ENCODE data around the gene RAP1GAP.

Gene RAP1GAP

GRCh38 chr1:21664806-21665588 lies 4.2 kb downstream of the RAP1GAP start:
- Histone ChIP-seq H3K9me3 (ENCODE audit: severe bottlenecking) (no peaks in the 10 kb centered on the region), H3K4me3 (ENCODE audit: low read depth, low read length) (no peak overlapping the region), H3K27ac (no peak overlapping the region), H3K36me3 (peaks cover 5% of the 10 kb centered on the region), H3K27me3 (ENCODE audit: insufficient read depth, low read depth, severe bottlenecking) (no peaks in the 10 kb centered on the region)
- no peak for TF ChIP-seq CTCF (IDR thresholded peaks at IDR 0.05; ENCODE audit: low read depth, low read length)
- no peak for DNase-seq

GRCh38 chr1:21663951-21664805 lies 5.0 kb downstream of the RAP1GAP start:
- Histone ChIP-seq H3K27me3 (ENCODE audit: insufficient read depth, low read depth, severe bottlenecking) (no peaks in the 10 kb centered on the region), H3K9me3 (ENCODE audit: severe bottlenecking) (no peaks in the 10 kb centered on the region), H3K4me3 (ENCODE audit: low read depth, low read length) (no peak overlapping the region), H3K27ac (no peak overlapping the region), H3K36me3 (peaks cover 5% of the 10 kb centered on the region)
- DNase-seq: peak; percentile 57
- no peak for TF ChIP-seq CTCF (IDR thresholded peaks at IDR 0.05; ENCODE audit: low read depth, low read length)

GRCh38 chr1:21663248-21663950 lies 5.8 kb downstream of the RAP1GAP start:
- H3K4me3 ChIP-seq (ENCODE audit: low read depth, low read length): no peak overlapping the region
- no peaks in the 10 kb centered on the region for H3K9me3 ChIP-seq (ENCODE audit: severe bottlenecking)
- H3K27me3 ChIP-seq (ENCODE audit: insufficient read depth, low read depth, severe bottlenecking): no peaks in the 10 kb centered on the region
- H3K36me3 ChIP-seq: peaks cover 5% of the 10 kb centered on the region
- 0 out of 2 replicates have a peak, but pooled peaks have one; percentile 35 for TF ChIP-seq CTCF (IDR thresholded peaks at IDR 0.05; ENCODE audit: low read depth, low read length)
- DNase-seq: peak; percentile 48
- no peak overlapping the region for H3K27ac ChIP-seq

GRCh38 chr1:21662426-21663247 lies 6.5 kb downstream of the RAP1GAP start:
- TF ChIP-seq CTCF (IDR thresholded peaks at IDR 0.05; ENCODE audit: low read depth, low read length): no peak
- no peak for DNase-seq
- H3K27me3 ChIP-seq (ENCODE audit: insufficient read depth, low read depth, severe bottlenecking): no peaks in the 10 kb centered on the region

GRCh38 chr1:21661886-21662285 lies 7.3 kb downstream of the RAP1GAP start:
- TF ChIP-seq CTCF (IDR thresholded peaks at IDR 0.05; ENCODE audit: low read depth, low read length): no peak
- no peak for DNase-seq
- Histone ChIP-seq H3K27me3 (ENCODE audit: insufficient read depth, low read depth, severe bottlenecking) (no peaks in the 10 kb centered on the region), H3K27ac (no peak overlapping the region), H3K4me3 (ENCODE audit: low read depth, low read length) (no peak overlapping the region), H3K9me3 (ENCODE audit: severe bottlenecking) (no peaks in the 10 kb centered on the region), H3K36me3 (no peaks in the 10 kb centered on the region)

More at GRCh38 chr1:21662426-21663247, 6.5 kb downstream of the RAP1GAP start:
- H3K9me3 ChIP-seq (ENCODE audit: severe bottlenecking): no peaks in the 10 kb centered on the region
- H3K27ac ChIP-seq: no peak overlapping the region
- H3K4me3 ChIP-seq (ENCODE audit: low read depth, low read length): no peak overlapping the region
- peaks cover 4% of the 10 kb centered on the region for H3K36me3 ChIP-seq

Measured in WERI-Rb-1 (cell line).